Lung (tissue), 12 donors: ENCODE measurements around the gene TMEM254. TPM values are rescaled to one million over a fixed set of nuclear protein-coding genes. Genes with fewer than 3 reads are reported as not detected.

ENCODE experiments used
- ATAC-seq: fragments of 200-7000 bp; cut with Tn5 transposase; one replicate; pipeline ENCODE4 v1.9.1; 2020; ENCODE audit warnings: moderate number of reproducible peaks; ENCODE audit not compliant: insufficient read depth, low FRiP score
- DNase-seq, 3 donors: peaks; one replicate each; pipeline ENCODE4 v3.0.0-alpha.2; 2013 to 2017
- H3K27ac ChIP-seq, 2 donors: one replicate each; pipeline ENCODE4 v1.5.1; 2013; ENCODE audit warnings: mild to moderate bottlenecking in 2 of 2, moderate library complexity in 2 of 2, control low read depth in 1 of 2, inconsistent platforms in 1 of 2, low read depth in 1 of 2, low read length in 1 of 2
- H3K27me3 ChIP-seq, 3 donors: one replicate each; pipeline ENCODE4 v1.5.1; 2013; ENCODE audit warnings: low read length in 2 of 3; ENCODE audit not compliant: control insufficient read depth in 3 of 3, insufficient read depth in 3 of 3
- H3K36me3 ChIP-seq, 4 donors: one replicate each; pipeline ENCODE4 v1.5.1; 2013; ENCODE audit warnings: low read length in 4 of 4, mild to moderate bottlenecking in 1 of 4, moderate library complexity in 1 of 4; ENCODE audit not compliant: control insufficient read depth in 4 of 4, insufficient read depth in 4 of 4
- H3K4me1 ChIP-seq, 5 donors: one replicate each; pipeline ENCODE4 v1.5.1; 2013; ENCODE audit warnings: low read length in 5 of 5, mild to moderate bottlenecking in 2 of 5, moderate library complexity in 1 of 5; ENCODE audit not compliant: control insufficient read depth in 5 of 5, insufficient read depth in 5 of 5
- H3K4me3 ChIP-seq: one replicate; pipeline ENCODE4 v1.5.1; 2013; ENCODE audit warnings: mild to moderate bottlenecking, control low read depth, moderate library complexity
- H3K9ac ChIP-seq, 2 donors: one replicate each; pipeline ENCODE4 v1.5.1; 2013; ENCODE audit warnings: low read length in 2 of 2, control low read depth in 1 of 2; ENCODE audit not compliant: insufficient read depth in 1 of 2
- H3K9me3 ChIP-seq, 4 donors: one replicate each; pipeline ENCODE4 v1.5.1; 2013; ENCODE audit warnings: low read length in 3 of 4, mild to moderate bottlenecking in 1 of 4, moderate library complexity in 1 of 4; ENCODE audit not compliant: control insufficient read depth in 4 of 4, insufficient read depth in 3 of 4
- CTCF ChIP-seq: IDR thresholded peaks from 2 replicates; pipeline ENCODE4 v1.5.1; 2012; ENCODE audit warnings: mild to moderate bottlenecking; ENCODE audit errors: control extremely low read depth, extremely low read depth
- WGBS, 2 donors: extraction: QIAGEN DNeasy Blood & Tissue Kit; methylation state at CpG; one replicate each; pipeline ENCODE4 v1.1.7; 2013; 5-methylcytosine and 5-hydroxymethylcytosine counted together
- polyA plus RNA-seq, 2 donors: library from polyadenylated mRNA; stranded (reverse); fragments of 200-250 nt; gene quantifications; one replicate each; pipeline ENCODE4 v1.2.1, GENCODE V29; 2013
- total RNA-seq, 2 donors: library from RNA; depleted of rRNA in 1 of 2; stranded (reverse); fragments of >200 nt in 1 of 2; gene quantifications; one replicate each; pipeline ENCODE4 v1.2.1, GENCODE V29; 2014 to 2021
- donor health status: control.
- donor health status: control.
- donor health status: Bipolar disorder and iron deficiency.
- donor health status: healthy.
- donor health status: DM: yes; HTN: yes; CAD: no.

TMEM254 gene
- total and polyA plus RNA-seq, 4 donors = 14.0 to 25.8 (median 18.6) TPM

DNA sequence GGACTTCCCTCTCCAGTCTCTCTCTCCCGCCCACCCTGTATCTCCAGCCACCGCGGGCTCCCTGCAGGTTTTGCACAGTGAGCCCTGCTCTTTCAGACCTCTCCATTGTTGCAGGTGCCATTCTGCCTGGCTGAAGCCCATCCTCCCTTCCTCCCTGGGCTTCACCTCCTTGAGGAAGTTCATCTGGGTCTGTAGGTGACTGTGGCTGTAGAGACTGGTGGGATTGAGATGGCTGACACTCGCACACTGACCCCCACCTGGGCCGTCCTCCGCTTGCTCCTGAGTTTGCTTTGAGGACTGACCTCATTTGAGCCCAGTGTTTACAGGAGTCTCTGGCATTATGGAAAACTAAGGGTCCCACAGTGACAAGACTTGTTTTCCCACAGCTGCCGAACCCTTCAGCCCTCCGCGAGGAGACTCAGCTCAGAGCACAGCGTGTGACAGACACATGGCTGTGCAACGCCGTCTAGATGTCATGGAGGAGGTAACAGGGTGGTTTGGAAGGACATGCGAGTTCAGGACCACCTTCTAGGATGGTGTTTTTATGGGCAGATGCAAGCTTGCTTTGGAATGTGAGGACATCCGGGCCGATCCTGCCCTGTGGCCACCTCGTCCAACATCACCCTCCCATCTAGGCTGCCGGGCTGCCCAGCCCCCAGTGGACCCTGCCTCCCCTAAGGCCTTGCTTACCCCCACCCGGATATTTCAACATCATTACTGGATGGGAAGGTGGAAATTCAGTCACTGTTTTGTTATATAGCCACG is 63.4 kb downstream of the TMEM254 start:
- H3K4me3 ChIP-seq = no peak overlapping the region
- TF ChIP-seq CTCF = no peak
- DNase-seq = no peak
- no peaks in the 10 kb centered on the region for H3K27me3 ChIP-seq
- H3K4me1 ChIP-seq = peaks cover 0 to 16% (median 6%) of the 10 kb centered on the region in 5 donors
- no peak overlapping the region for H3K27ac ChIP-seq
- H3K9me3 ChIP-seq = peaks cover 0 to 2% (median 0%) of the 10 kb centered on the region in 4 donors
- H3K36me3 ChIP-seq = peaks cover 0 to 4% (median 0%) of the 10 kb centered on the region in 4 donors
- WGBS, 2 donors = 57 to 78% methylated on average over 19 of the region's 19 CpGs
- ATAC-seq = no peak
- H3K9ac ChIP-seq = no peak overlapping the region

Other genes with a start within 250 kb of the TMEM254 start
- 100 to 1,000 TPM; 216 to 661 TPM for gene SFTPD, start 129.6 kb upstream of the TMEM254 start, total RNA-seq
- 100 to 1,000 TPM; 635 to 636 TPM for gene SFTPD, start 129.6 kb upstream of the TMEM254 start, polyA plus RNA-seq
- 10 to 100 TPM; 12.1 to 53.1 TPM for gene PLAC9, start 54.1 kb downstream of the TMEM254 start, total RNA-seq
- gene PLAC9, start 54.1 kb downstream of the TMEM254 start, polyA plus RNA-seq = 10 to 100 TPM; 11.8 to 34.7 TPM
- 100 to 1,000 TPM in 1 of 2 donors, 10 to 100 TPM in 1; 97.7 to 282 TPM for gene ANXA11, start 126.9 kb downstream of the TMEM254 start, total RNA-seq
- 100 to 1,000 TPM; 135 to 404 TPM for gene ANXA11, start 126.9 kb downstream of the TMEM254 start, polyA plus RNA-seq
- 1 to 10 TPM in 1 of 2 donors, under 1 TPM in 1; 0.46 to 1.1 TPM for gene MAT1A, start 211.0 kb downstream of the TMEM254 start, total RNA-seq
- under 1 TPM; 0.30 to 0.40 TPM for gene MAT1A, start 211.0 kb downstream of the TMEM254 start, polyA plus RNA-seq